LoVo (cell line): ENCODE measurements around the gene CD1C.
"Not testable (repeated sequence)": the region's sequence is repeated elsewhere in the genome, so short reads cannot be mapped to it uniquely, and the experiment has no call there.

Experiments used
- DNase-seq: peaks from one replicate; pipeline ENCODE4 v3.0.0-alpha.2; 2016; ENCODE audit warnings: low spot score

Gene CD1C

DNA sequence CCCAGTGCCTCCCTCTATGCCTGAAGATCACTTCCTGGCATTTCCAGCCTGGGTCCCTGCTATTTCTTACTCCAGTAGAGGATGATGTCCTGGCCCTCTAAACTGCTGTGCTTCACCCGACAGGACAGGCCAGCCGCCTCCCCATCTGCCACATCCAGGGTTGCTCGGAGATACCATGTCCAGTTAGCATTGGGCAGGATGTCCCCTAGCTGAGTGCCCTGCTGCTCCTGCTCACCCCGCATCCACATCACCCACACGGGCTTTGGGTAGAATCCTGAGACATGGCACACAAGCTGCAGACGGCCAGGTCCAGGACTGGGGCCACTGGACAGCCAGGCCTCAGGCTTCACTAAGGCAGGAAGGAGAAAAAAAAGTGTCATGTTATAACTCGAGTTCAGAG lies 39.6 kb downstream of the CD1C start:
- no peak for DNase-seq

- no peak for DNase-seq
Measured at GRCh38 chr1:158329733-158330132, 40.0 kb downstream of the CD1C start.

DNA sequence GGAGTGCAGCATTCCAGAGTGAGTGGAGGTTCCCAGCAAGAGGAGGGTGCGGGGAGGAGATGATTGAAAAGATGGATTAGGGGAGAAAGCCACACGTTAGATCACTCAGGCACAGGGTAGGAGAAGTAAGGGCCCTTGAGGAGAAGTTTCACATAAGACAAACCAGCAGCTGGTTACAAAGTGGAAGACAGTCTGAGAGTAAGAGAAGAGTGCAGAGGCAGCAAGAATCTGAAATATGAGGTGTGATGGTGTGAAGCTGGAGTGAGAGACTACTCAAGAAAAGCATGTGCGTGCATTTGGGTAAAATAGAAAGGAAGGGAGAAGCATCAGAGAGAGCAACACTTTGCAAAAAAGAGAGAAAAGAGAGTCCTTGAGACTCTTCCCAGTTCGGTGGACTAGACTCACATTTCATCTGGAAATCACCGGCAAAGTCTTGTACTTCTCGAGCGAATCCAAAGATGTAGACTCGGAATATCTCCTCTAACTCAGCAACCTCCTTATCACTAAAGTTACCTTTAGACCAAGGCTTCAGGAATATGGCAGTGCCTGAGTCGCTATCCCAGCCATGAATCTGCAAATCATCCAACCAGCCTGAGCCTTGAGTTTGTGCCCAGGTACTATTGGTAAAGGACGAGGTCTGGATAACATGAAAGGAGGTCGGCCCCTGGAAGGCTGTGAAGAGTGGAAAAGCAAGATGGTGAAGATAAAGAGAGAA lies 40.8 kb downstream of the CD1C start:
- DNase-seq: no peak

- DNase-seq: no peak
Measured at GRCh38 chr1:158331106-158331425, 41.3 kb downstream of the CD1C start.

DNA sequence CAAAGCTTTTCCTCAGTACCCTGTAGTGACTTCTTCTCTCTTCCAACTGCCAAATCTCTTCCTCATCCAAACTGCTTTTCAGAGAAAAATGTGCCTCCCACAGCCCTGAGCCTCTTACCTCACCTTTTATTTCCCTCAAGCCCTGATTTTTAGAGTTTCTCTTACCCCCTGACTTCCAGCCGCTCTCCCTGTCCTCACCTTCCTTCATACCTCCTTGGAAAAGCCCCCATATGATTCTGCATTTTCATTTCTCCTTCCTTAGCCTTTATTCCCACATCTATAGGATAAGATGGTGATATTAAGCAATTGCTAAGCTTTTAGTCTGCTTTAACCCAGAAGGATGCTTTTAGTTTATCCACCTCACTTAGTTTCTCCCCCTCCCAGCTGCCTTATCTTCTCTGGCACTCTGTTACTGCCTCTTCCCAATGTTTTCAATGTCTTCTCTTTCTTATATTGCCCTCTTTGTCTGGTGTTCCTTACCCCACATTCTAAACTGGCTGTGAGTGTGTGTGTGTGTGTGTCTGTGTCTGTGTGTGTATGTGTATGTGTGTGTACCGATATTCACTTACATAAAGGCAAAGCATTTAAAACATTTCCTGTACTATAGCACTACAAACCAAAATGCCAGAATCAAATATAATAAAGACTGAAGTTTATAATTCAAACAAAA lies 41.9 kb downstream of the CD1C start, which contains the start of gene CD1B:
Gene CD1B (minus strand): TSS at position 51 of the 670 bp plus-strand sequence. CDS start 108 bp downstream, outside the sequence.
- no peak for DNase-seq

DNA sequence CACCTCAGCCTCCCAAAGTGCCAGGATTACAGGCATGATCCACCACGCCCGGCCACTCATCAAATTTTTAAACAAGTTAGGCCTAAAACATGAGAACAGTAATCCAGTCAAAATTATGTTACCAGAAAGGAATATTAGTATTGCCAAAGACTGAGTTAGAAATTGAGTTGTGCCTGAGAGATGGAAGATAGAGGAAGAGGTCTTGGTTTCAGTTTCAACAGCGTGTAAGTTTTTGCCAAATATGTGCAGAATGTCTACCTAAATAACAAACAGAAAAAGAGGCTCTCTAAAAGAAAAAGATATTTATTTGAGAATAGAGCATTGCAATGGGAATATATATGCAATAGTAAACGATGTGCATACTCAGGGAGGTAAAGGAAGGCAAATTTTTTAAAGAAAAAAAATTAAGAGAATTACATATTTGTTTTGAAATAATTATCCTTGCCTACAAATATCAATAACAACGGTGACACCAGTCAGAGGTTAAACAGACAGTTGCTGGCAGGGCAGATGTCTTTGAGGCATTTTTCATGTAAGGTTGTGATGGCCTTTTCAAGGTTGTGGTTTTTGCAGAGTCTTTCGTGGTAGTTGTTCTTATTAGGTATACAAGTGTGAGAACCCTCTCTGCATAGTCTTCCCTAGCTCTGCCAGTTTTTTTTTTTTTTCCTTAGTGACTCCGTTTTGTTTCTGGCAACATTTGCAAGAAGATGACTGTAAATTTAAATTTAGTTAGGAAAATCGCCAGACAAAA lies 43.9 kb downstream of the CD1C start:
- no peak for DNase-seq

GRCh38 chr1:158334526-158335212 lies 44.9 kb downstream of the CD1C start:
- DNase-seq: no peak

DNA sequence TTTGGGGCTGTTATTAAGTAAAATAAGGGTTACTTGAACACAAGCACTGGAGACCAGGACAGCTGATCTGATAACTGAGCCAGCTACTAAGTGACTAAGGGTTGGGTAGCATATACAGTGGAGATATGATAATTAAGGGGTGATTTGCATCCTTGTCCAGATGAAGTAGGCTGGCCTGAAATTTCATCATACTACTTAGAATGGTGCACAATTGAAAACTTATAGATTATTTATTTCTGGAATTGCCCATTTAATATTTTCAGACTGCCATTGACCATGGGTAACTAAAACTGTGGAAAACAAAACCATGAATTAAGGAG lies 45.5 kb downstream of the CD1C start:
- no peak for DNase-seq

DNA sequence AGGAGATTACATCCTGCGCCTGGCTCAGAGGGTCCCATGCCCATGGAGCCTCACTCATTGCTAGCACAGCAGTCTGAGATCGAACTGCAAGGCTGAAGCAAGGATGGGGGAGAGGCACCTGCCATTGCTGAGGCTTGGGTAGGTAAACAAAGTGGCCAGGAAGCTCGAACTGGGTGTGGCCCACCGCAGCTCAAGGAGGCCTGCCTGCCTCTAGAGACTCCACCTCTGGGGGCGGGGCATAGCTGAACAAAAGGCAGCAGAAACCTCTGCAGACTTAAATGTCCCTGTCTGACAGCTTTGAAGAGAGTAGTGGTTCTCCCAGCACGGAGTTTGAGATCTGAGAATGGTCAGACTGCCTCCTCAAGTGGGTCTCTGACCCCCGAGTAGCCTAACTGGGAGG lies 46.7 kb downstream of the CD1C start:
- DNase-seq: not testable (repeated sequence)
